ENCODE results near the gene SYPL2. TPM values are rescaled to one million over a fixed set of nuclear protein-coding genes. Genes with fewer than 3 reads are reported as not detected.
"Not testable (repeated sequence)": the region's sequence is repeated elsewhere in the genome, so short reads cannot be mapped to it uniquely, and the experiment has no call there.

The SYPL2 gene
- total and polyA plus RNA-seq, 2 donors (not counting 1 experiment from before 2014, with no cell fraction given): not detected

GRCh38 chr1:109472779-109473178 is 6.4 kb downstream of the SYPL2 start:
- no peaks in the 10 kb centered on the region for H4K20me1 ChIP-seq (ENCODE audit: control insufficient read depth, insufficient read depth, low read length, poor library complexity, severe bottlenecking)
- ATAC-seq (ENCODE audit: low read depth) (no peak), DNase-seq (no peak)
- Mint-ChIP-seq H3K4me1 (no peaks in the 10 kb centered on the region), H3K27ac (no peak overlapping the region), H3K27me3 (peaks cover 66% of the 10 kb centered on the region), H3K9me3 (ENCODE audit: insufficient read depth) (no peaks in the 10 kb centered on the region), H3K4me3 (no peak overlapping the region)
- H3K79me2 ChIP-seq (ENCODE audit: control insufficient read depth, insufficient read depth, low read length): no peaks in the 10 kb centered on the region
- intact Hi-C loops (cut with micrococcal nuclease): no loop called here
- peaks cover 0 to 67% (median 39%) of the 10 kb centered on the region in 4 experiments for H3K27me3 ChIP-seq (replicated peaks in 1 of 4; ENCODE audit: control extremely low read depth in 1 of 4, control insufficient read depth in 3 of 4, insufficient read depth in 4 of 4, low read length in 3 of 4)
- H3K9ac ChIP-seq (ENCODE audit: low read length): no peak overlapping the region
- H3K4me1 ChIP-seq (ENCODE audit: control insufficient read depth in 2 of 2, insufficient read depth in 2 of 2, low read length in 2 of 2): no peaks in the 10 kb centered on the region
- 64% methylated on average over 3 of the region's 3 CpGs for WGBS (ENCODE audit: insufficient coverage)
- TF ChIP-seq CTCF (IDR thresholded peaks at IDR 0.05) (no peak), EZH2 (IDR thresholded peaks at IDR 0.05; ENCODE audit: borderline replicate concordance, insufficient read depth, low read depth, low read length, poor library complexity, severe bottlenecking) (no peak)
- CTCF ChIA-PET: no interaction called here
- no peak overlapping the region for H3K27ac ChIP-seq (ENCODE audit: low read length in 2 of 2)
- no peaks in the 10 kb centered on the region for H3K36me3 ChIP-seq (replicated peaks in 1 of 2; ENCODE audit: control extremely low read depth in 1 of 2, control insufficient read depth in 1 of 2, extremely low read depth in 1 of 2, insufficient read depth in 2 of 2, low read length in 1 of 2)
- peaks cover 0 to 1% (median 1%) of the 10 kb centered on the region in 3 donors for H3K9me3 ChIP-seq (ENCODE audit: control extremely low read depth in 1 of 3, control insufficient read depth in 2 of 3, insufficient read depth in 1 of 3, low read length in 2 of 3)
- H3K4me2 ChIP-seq (replicated peaks; ENCODE audit: low read depth, low read length, poor library complexity, severe bottlenecking): no peak overlapping the region
- POLR2A ChIA-PET: no interaction called here
- no peak overlapping the region for H2AFZ ChIP-seq (ENCODE audit: insufficient read depth, low read depth, low read length, poor library complexity, severe bottlenecking)
- no peak overlapping the region for H3K4me3 ChIP-seq (ENCODE audit: control extremely low read depth in 1 of 5, extremely low read depth in 1 of 5, insufficient read depth in 1 of 5, low read depth in 2 of 5, low read length in 4 of 5)

- H3K9ac ChIP-seq (ENCODE audit: low read length); H3K27ac ChIP-seq (ENCODE audit: low read length in 2 of 2); H3K4me1 Mint-ChIP-seq; H3K27ac Mint-ChIP-seq; H2AFZ ChIP-seq (ENCODE audit: insufficient read depth, low read depth, low read length, poor library complexity, severe bottlenecking); CTCF ChIA-PET; H3K36me3 ChIP-seq (replicated peaks in 1 of 2; ENCODE audit: control extremely low read depth in 1 of 2, control insufficient read depth in 1 of 2, extremely low read depth in 1 of 2, insufficient read depth in 2 of 2, low read length in 1 of 2); H3K9me3 Mint-ChIP-seq (ENCODE audit: insufficient read depth); H3K4me3 Mint-ChIP-seq; H3K4me1 ChIP-seq (ENCODE audit: control insufficient read depth in 2 of 2, insufficient read depth in 2 of 2, low read length in 2 of 2); H3K4me2 ChIP-seq (replicated peaks; ENCODE audit: low read depth, low read length, poor library complexity, severe bottlenecking); DNase-seq; H3K4me3 ChIP-seq (ENCODE audit: control extremely low read depth in 1 of 5, extremely low read depth in 1 of 5, insufficient read depth in 1 of 5, low read depth in 2 of 5, low read length in 4 of 5); ATAC-seq (ENCODE audit: low read depth); intact Hi-C loops (cut with micrococcal nuclease); H3K9me3 ChIP-seq (ENCODE audit: control extremely low read depth in 1 of 3, control insufficient read depth in 2 of 3, insufficient read depth in 1 of 3, low read length in 2 of 3); H4K20me1 ChIP-seq (ENCODE audit: control insufficient read depth, insufficient read depth, low read length, poor library complexity, severe bottlenecking); H3K79me2 ChIP-seq (ENCODE audit: control insufficient read depth, insufficient read depth, low read length): not testable (repeated sequence)
- 88% methylated on average over 9 of the region's 12 CpGs for WGBS (ENCODE audit: insufficient coverage)
- H3K27me3 ChIP-seq (replicated peaks in 1 of 4; ENCODE audit: control extremely low read depth in 1 of 4, control insufficient read depth in 3 of 4, insufficient read depth in 4 of 4, low read length in 3 of 4): peaks cover 0 to 67% (median 37%) of the 10 kb centered on the region in 4 experiments
- peaks cover 65% of the 10 kb centered on the region for H3K27me3 Mint-ChIP-seq
- POLR2A ChIA-PET: interaction anchor here (0.7 kb wide), 1 partner anchor 10 kb away, joined by 3 read pairs; the partner anchor contains the start of gene ATXN7L2
These were observed 7.1 kb downstream of the SYPL2 start for GRCh38 chr1:109473284-109474057.

Measured in B cell (primary cell).